22Rv1 (cell line): ENCODE measurements around the gene KHK.

Source experiments
- CTCF ChIP-seq: fragments of 450-650 bp; IDR thresholded peaks from 2 replicates; pipeline ENCODE4 v1.5.1; 2017; ENCODE audit warnings: mild to moderate bottlenecking
- ZFX ChIP-seq: fragments of 450-650 bp; IDR thresholded peaks from 2 replicates; pipeline ENCODE4 v1.6.1; 2017; ENCODE audit warnings: antibody characterized with exemption, borderline replicate concordance

GRCh38 chr2:27084297-27085061 is 2.1 kb upstream of the KHK start:
- TF ChIP-seq CTCF, result no peak
- no peak for TF ChIP-seq ZFX
